ENCODE data around the gene ZNF236. TPM values are rescaled to one million over a fixed set of nuclear protein-coding genes. Genes with fewer than 3 reads are reported as not detected.

ZNF236 gene
- total RNA-seq, 1 donor from 2014 or later, result 31.0 TPM

DNA sequence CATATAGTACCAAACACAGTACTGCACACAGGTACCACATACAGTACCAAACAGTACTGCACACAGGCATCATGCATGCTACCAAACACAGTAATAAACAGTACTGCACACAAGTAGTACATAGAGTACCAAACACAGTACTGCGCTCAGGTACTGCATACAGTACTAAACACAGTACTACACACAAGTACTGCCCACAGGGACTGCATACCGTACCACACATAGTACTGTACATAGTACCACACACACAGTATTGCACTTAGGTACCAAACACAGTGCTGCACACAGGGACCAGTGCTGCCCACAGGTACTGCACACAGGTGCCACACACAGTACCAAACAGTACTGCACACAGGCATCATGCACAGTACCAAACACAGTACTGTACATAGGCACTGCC lies 74.9 kb downstream of the ZNF236 start:
- DNase-seq (ENCODE audit: low spot score in 2 of 2) (no peak), FAIRE-seq (no peak)

DNA sequence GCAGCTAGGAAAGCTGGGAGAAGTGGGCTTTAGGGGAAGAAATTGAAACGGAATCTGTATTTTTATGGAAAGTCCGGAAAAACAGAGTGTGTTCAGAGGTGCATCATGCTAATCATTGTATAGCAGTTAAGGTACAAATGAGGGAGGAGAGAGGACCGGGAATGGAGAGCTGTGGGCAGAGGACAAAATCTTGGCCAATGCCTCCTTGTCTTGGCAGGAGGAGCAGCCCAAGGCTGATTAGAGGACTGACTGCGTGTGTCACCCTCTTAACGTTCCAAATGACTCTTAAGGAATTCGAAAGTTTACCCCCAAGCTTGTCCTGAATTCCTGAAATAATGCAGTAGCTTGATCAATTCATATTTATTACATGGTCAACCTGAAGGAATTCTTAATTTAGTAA lies 81.0 kb downstream of the ZNF236 start:
- DNase-seq (ENCODE audit: low spot score in 2 of 2), result no peak
- no peak for FAIRE-seq

- FAIRE-seq, result no peak
- no peak for DNase-seq (ENCODE audit: low spot score in 2 of 2)
Measured at GRCh38 chr18:76905821-76906220, 83.5 kb downstream of the ZNF236 start.

DNA sequence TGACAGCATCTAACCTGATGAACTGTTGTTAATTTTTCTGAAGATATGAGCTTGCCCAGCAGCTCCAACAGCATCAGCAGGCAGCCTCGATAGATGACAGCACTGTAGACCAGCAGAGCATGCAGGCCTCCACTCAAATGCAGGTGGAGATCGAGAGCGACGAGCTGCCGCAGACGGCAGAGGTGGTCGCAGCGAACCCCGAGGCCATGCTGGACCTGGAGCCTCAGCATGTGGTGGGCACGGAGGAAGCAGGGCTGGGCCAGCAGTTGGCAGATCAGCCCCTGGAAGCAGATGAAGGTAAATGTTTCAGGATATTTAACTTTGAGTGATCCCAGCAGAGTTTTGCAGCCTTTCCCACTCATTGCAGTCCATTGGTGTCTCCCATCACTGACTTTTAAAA lies 85.9 kb downstream of the ZNF236 start:
- no peak for DNase-seq (ENCODE audit: low spot score in 2 of 2)
- FAIRE-seq, result no peak

DNA sequence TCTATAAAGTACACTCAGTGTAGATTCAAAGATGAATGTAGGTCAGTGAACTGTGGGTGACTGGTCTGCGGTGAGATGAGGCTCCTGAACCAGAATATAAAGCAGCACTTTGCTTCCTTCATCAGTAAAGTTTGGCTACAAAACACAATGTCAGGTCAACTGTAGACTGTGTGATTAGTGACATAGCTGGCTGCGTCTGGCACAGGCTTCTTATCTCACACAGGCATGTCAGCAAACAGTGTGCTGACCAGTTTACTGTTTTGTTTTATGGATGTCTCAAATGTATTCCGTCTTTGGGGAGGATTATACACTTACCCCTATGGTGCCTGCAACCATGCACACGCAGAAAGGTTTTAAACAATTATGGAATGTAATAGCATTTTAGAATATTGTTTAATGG lies 87.1 kb downstream of the ZNF236 start:
- DNase-seq (ENCODE audit: low spot score in 2 of 2), result no peak
- no peak for FAIRE-seq

- DNase-seq (ENCODE audit: low spot score in 2 of 2) (no peak), FAIRE-seq (no peak)
Measured at GRCh38 chr18:76911440-76911839, 89.1 kb downstream of the ZNF236 start.

GRCh38 chr18:76913583-76913982 lies 91.2 kb downstream of the ZNF236 start:
- FAIRE-seq, result no peak
- DNase-seq (ENCODE audit: low spot score in 2 of 2), result no peak

DNA sequence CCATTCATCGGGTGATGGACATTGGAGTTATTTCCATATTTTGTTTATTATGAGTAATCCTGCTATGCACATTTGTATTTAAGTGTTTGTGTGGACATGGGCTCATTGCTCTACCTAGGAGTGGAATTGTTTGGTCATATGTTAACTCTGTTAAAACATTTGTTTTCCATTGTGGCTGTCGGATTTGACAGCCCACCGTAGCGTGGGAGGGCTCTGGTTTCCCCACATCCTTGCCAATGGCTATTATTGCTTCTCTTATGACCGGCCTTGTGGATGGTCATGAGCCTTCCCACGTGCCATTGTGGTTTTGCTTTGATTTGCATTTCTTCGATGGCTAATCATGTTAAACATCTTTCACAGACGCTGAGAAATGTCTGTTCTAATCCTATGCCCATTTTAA lies 92.0 kb downstream of the ZNF236 start:
- DNase-seq (ENCODE audit: low spot score in 2 of 2) (no peak), FAIRE-seq (no peak)

GRCh38 chr18:76914796-76915195 lies 92.4 kb downstream of the ZNF236 start:
- no peak for DNase-seq (ENCODE audit: low spot score in 2 of 2)
- FAIRE-seq, result no peak

DNA sequence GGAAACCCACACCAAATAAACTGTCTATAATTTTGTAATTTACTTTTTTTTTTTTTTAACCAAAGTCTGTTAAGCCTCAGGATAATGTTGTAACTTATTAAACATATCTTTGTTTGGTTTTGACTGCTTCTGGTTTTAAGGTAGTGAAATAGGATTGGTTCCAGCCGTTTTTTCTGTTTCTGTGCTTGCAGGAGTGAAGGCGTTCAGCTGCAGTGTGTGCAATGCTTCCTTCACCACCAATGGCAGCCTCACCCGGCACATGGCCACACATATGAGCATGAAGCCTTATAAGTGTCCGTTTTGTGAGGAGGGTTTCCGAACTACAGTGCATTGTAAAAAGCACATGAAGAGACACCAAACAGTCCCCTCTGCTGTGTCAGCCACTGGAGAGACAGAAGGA lies 93.1 kb downstream of the ZNF236 start:
- no peak for DNase-seq (ENCODE audit: low spot score in 2 of 2)
- no peak for FAIRE-seq

GRCh38 chr18:76920974-76921373 lies 98.6 kb downstream of the ZNF236 start:
- DNase-seq (ENCODE audit: low spot score in 2 of 2) (no peak), FAIRE-seq (no peak)

DNA sequence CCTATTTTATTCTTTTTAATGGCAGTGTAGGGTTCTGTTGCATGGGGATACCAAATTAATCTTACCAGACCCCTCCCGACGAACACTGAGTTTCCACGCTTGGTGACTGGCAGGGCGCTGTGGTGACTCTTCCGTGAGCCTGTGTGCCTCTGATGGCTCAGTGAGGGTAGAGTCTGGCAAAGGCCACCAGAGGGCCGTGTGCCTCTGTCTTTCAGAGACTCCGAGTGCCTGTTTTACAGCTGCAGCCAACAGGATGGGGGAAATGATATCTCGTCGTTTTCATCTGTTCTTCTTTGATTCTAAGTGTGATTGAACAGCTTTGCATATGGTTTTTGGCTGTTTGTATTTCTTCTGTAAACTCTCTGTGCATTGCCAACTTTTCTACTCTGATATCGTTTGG lies 99.8 kb downstream of the ZNF236 start:
- FAIRE-seq (peak; percentile 37), DNase-seq (ENCODE audit: low spot score in 2 of 2) (peak; percentile 56 to 78)

GRCh38 chr18:76923485-76924085 lies 101.2 kb downstream of the ZNF236 start:
- no peak for FAIRE-seq
- DNase-seq (ENCODE audit: low spot score in 2 of 2), result no peak

DNA sequence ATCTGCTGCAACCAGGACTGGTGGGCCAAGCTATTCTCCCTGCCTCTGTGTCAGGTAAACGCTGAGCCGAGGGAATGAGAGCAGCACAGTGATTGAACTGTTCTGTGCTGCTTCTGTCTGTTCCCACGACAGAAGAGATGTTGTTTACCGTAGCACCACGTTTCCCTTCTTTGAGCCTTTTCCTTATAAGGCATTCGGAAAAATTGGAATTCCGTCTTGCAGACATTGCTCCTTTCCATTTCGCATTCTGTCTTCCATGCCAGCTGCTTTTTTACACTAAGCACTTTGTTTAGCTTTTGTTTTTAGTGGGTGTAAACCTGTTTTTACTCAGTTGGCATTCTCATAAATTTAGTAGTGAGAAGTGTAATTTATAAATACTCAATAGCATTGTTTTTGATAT lies 103.1 kb downstream of the ZNF236 start:
- DNase-seq (ENCODE audit: low spot score in 2 of 2), result no peak

DNA sequence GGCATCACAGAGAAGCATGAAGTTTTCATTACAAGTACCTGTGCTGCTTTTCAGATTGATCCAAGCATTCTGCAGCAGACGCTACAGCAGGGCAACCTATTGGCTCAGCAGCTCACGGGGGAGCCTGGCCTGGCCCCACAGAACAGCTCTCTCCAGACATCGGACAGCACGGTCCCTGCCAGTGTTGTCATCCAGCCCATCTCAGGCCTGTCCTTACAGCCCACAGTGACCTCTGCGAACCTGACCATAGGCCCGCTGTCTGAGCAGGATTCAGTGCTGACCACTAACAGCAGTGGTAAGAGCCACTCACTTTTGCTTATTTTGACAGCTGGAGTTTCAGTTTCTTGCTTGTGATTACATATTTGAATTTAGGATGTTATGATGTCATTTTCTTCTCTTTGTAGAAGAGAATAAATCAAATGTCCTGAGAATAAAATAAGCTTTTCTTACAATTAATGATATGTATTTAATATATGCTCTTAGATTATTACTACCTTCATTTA lies 104.9 kb downstream of the ZNF236 start:
- DNase-seq (ENCODE audit: low spot score in 2 of 2) (no peak), FAIRE-seq (no peak)

More for the DNA sequence above, 103.1 kb downstream of the ZNF236 start:
- FAIRE-seq, result no peak

GRCh38 chr18:76928179-76928868 lies 106.0 kb downstream of the ZNF236 start:
- DNase-seq (ENCODE audit: low spot score in 2 of 2) (no peak), FAIRE-seq (no peak)

DNA sequence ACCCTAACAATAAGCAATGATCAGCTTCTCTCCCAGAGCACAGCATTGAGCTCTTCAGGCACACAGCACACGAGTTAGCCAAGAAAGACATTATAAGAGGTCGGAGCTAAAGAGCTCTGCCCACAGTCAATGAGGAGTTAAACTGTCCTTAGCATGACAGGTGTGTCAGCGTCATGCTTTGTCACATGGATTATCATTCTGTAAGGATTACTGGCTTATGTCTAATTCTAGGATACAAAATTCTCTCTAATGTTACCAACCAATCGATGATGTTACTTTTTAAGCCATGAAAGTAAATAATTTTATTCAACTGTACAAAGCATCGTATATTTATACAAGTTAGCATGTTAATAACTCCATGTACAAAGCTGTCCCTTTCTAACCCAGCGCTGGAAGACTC lies 108.8 kb downstream of the ZNF236 start:
- FAIRE-seq, result no peak

GRCh38 chr18:76932026-76932819 lies 109.9 kb downstream of the ZNF236 start:
- no peak for FAIRE-seq
- peak in 1 of 2 donors; percentile 22 for DNase-seq (ENCODE audit: low spot score in 2 of 2)

More for the DNA sequence above, 108.8 kb downstream of the ZNF236 start:
- DNase-seq (ENCODE audit: low spot score in 2 of 2), result no peak

GRCh38 chr18:76935722-76936337 lies 113.5 kb downstream of the ZNF236 start:
- DNase-seq (ENCODE audit: low spot score in 2 of 2) (no peak), FAIRE-seq (no peak)

- FAIRE-seq, result no peak
- DNase-seq (ENCODE audit: low spot score in 2 of 2), result no peak
Measured at GRCh38 chr18:76936877-76937276, 114.5 kb downstream of the ZNF236 start.

DNA sequence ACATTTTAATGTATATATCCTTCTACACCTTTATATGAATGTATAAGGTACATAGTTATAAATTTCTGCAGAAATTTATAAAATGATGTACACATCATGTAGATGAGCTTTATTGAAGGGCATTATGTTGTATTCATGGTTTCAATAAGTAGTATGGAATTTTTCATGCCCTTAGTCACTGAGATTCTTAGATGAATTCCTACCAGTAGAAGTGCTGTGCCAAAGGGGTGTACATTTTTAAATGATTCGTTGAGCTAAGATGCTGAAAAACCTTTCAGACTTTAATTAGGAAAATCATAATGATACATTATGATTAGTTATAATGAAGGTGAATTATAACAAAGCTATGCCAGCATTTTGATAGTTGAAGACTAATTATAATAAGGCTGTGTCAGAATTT lies 115.2 kb downstream of the ZNF236 start:
- DNase-seq (ENCODE audit: low spot score in 2 of 2), result no peak
- no peak for FAIRE-seq
